ENCODE measurements around the gene ZNF493. TPM values are rescaled to one million over a fixed set of nuclear protein-coding genes. Genes with fewer than 3 reads are reported as not detected.

Gene ZNF493
- total RNA-seq, 1 experiment from 2014 or later: 26.4 TPM

DNA sequence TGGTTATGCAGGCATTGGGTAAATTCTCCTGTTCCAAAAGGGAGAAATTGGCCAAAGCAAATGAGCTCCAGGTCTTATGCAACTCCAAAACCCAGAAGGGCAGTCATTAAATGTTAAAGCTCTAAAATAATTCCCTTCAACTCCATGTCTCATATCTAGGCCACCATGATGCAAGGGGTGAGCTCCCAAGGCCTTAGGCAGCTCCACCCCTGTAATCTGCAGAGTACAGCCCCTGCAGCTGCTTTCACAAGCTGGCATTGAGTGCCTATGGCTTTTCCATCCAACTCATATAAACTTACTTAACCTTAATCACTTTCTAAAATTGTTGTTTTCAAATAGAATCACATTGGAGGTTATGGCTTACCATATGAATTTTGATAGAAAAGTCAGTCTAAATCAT lies 63.8 kb downstream of the ZNF493 start:
- Histone ChIP-seq H2AFZ (ENCODE audit: low read length) (no peak overlapping the region), H3K9ac (ENCODE audit: extremely low read depth, insufficient read length, low read length) (no peak overlapping the region), H2BK15ac (ENCODE audit: low read depth, low read length) (no peak overlapping the region), H4K91ac (ENCODE audit: insufficient read length, low read depth, low read length) (no peak overlapping the region), H4K5ac (ENCODE audit: insufficient read length, low read depth, low read length) (no peak overlapping the region), H2BK120ac (ENCODE audit: low read depth, low read length, poor library complexity, severe bottlenecking) (no peak overlapping the region), H3K27me3 (ENCODE audit: insufficient read depth, low read length) (no peaks in the 10 kb centered on the region), H3K23me2 (ENCODE audit: insufficient read length, low read depth, low read length, poor library complexity, severe bottlenecking) (no peaks in the 10 kb centered on the region), H4K8ac (replicated peaks; ENCODE audit: insufficient read length, low read depth, low read length) (no peak overlapping the region), H4K20me1 (ENCODE audit: control insufficient read depth, insufficient read depth, insufficient read length) (no peaks in the 10 kb centered on the region), H3K79me2 (ENCODE audit: insufficient read depth, low read length) (peaks cover 4% of the 10 kb centered on the region; the same call in 1 of the 2 replicates), H3K4ac (ENCODE audit: low read depth, low read length) (no peak overlapping the region), H3K14ac (ENCODE audit: insufficient read depth, low read length) (no peak overlapping the region), H3K9me3 (ENCODE audit: control insufficient read depth, low read depth, low read length) (peaks cover 10% of the 10 kb centered on the region), H2BK12ac (ENCODE audit: insufficient read length, low read depth, low read length) (no peak overlapping the region), H2BK5ac (ENCODE audit: insufficient read length, low read length) (no peak overlapping the region), H3T11ph (ENCODE audit: low read length) (no peak overlapping the region), H2AK5ac (ENCODE audit: insufficient read length, low read length) (no peak overlapping the region), H3K27ac (ENCODE audit: insufficient read length, low read depth, low read length) (no peak overlapping the region), H3K79me1 (ENCODE audit: insufficient read depth, low read depth, low read length, poor library complexity, severe bottlenecking) (no peaks in the 10 kb centered on the region), H3K18ac (ENCODE audit: insufficient read length, low read depth, low read length) (no peak overlapping the region), H3K56ac (ENCODE audit: insufficient read length, low read depth, low read length) (no peak overlapping the region), H3K23ac (ENCODE audit: insufficient read length, low read depth, low read length) (no peak overlapping the region), H3K4me1 (ENCODE audit: insufficient read depth, low read length) (no peaks in the 10 kb centered on the region), H3K4me2 (ENCODE audit: insufficient read depth, insufficient read length, low read length) (no peak overlapping the region), H2BK20ac (ENCODE audit: low read depth, low read length, poor library complexity, severe bottlenecking) (no peak overlapping the region)
- Mint-ChIP-seq H3K4me1 (peaks cover 9 to 11% of the 10 kb centered on the region in 2 experiments), H3K36me3 (ENCODE audit: insufficient read depth in 1 of 3, low read depth in 3 of 3) (peaks cover 46 to 58% (median 57%) of the 10 kb centered on the region in 3 experiments), H3K9me3 (peaks cover 30 to 50% of the 10 kb centered on the region in 2 experiments), H3K4me3 (no peak overlapping the region; a peak in 1 of 5 replicates), H3K27ac (no peak overlapping the region), H3K27me3 (ENCODE audit: low read depth) (no peaks in the 10 kb centered on the region)
- TF ChIP-seq, protein P1, sequence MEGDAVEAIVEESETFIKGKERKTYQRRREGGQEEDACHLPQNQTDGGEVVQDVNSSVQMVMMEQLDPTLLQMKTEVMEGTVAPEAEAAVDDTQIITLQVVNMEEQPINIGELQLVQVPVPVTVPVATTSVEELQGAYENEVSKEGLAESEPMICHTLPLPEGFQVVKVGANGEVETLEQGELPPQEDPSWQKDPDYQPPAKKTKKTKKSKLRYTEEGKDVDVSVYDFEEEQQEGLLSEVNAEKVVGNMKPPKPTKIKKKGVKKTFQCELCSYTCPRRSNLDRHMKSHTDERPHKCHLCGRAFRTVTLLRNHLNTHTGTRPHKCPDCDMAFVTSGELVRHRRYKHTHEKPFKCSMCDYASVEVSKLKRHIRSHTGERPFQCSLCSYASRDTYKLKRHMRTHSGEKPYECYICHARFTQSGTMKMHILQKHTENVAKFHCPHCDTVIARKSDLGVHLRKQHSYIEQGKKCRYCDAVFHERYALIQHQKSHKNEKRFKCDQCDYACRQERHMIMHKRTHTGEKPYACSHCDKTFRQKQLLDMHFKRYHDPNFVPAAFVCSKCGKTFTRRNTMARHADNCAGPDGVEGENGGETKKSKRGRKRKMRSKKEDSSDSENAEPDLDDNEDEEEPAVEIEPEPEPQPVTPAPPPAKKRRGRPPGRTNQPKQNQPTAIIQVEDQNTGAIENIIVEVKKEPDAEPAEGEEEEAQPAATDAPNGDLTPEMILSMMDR (conservative IDR thresholded peaks at IDR 0.05): no peak
- DNase-seq: no peak
